PFSK-1 (cell line): ENCODE results near the gene NSUN6.

ENCODE experiments used
- POLR2AphosphoS5 ChIP-seq: IDR thresholded peaks from 2 replicates; pipeline ENCODE4 v1.6.1; 2012; ENCODE audit warnings: low read depth, mild to moderate bottlenecking, control low read depth, low read length, moderate library complexity
- REST ChIP-seq, 2 experiments: IDR thresholded peaks; 2 replicates each; pipeline versions ENCODE4 v1.6.1 to v1.8.0; 2011 to 2012; ENCODE audit warnings: low read depth in 2 of 2, low read length in 2 of 2, control low read depth in 1 of 2, inconsistent platforms in 1 of 2, mild to moderate bottlenecking in 1 of 2, moderate library complexity in 1 of 2; ENCODE audit not compliant: insufficient read depth in 1 of 2
- SIN3A ChIP-seq: IDR thresholded peaks from 2 replicates; pipeline ENCODE4 v1.6.1; 2012; ENCODE audit warnings: mild to moderate bottlenecking, low read length, moderate library complexity, borderline replicate concordance; ENCODE audit not compliant: insufficient read depth

DNA sequence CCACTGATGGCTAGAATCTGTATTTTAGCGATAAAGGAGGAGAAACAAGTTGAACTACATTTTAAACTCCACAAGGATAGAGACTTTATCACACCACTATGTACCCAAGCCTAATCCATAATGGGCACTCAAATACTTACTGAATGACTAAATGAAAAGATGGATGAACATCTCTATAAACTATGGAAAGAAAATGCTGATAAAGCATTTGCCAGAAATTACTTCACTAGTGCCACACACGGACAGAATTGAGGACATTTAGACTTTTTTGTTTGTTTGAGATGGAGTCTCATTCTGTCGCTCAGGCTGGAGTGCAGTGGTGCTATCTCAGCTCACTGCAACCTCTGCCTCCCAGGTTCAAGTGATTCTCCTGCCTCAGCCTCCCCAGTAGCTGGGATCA is 1.7 kb upstream of the NSUN6 start:
- TF ChIP-seq SIN3A: no peak
- no peak for TF ChIP-seq POLR2AphosphoS5
- no peak for TF ChIP-seq REST (IDR thresholded peaks at IDR 0.05; ENCODE audit: insufficient read depth in 1 of 2, low read depth in 2 of 2, low read length in 2 of 2)
